H9 (cell line): Measurements from ENCODE around the gene MICAL3. TPM values are rescaled to one million over a fixed set of nuclear protein-coding genes. Genes with fewer than 3 reads are reported as not detected.

Experiments used
- DNase-seq: peaks from one replicate; pipeline ENCODE4 v3.0.0-alpha.2; 2017
- H2AFZ ChIP-seq: one replicate; pipeline ENCODE4 v1.6.1; 2013; ENCODE audit warnings: mild to moderate bottlenecking, low read length, control low read depth, moderate library complexity
- H2AK5ac ChIP-seq: 2 replicates; pipeline ENCODE4 v1.6.1; 2013; ENCODE audit warnings: low read length, control low read depth, mixed read lengths; ENCODE audit not compliant: insufficient read length
- H2BK120ac ChIP-seq: one replicate; pipeline ENCODE4 v1.6.1; 2013; ENCODE audit warnings: low read depth, mild to moderate bottlenecking, low read length, control low read depth, inconsistent platforms; ENCODE audit not compliant: poor library complexity, severe bottlenecking
- H2BK12ac ChIP-seq: 2 replicates; pipeline ENCODE4 v1.6.1; 2013; ENCODE audit warnings: low read length, control low read depth, mixed read lengths, low read depth; ENCODE audit not compliant: insufficient read length
- H2BK15ac ChIP-seq: 2 replicates; pipeline ENCODE4 v1.6.1; 2013; ENCODE audit warnings: low read depth, low read length, control low read depth
- H2BK20ac ChIP-seq: one replicate; pipeline ENCODE4 v1.6.1; 2013; ENCODE audit warnings: low read depth, mild to moderate bottlenecking, low read length, control low read depth, inconsistent platforms; ENCODE audit not compliant: poor library complexity, severe bottlenecking
- H2BK5ac ChIP-seq: 2 replicates; pipeline ENCODE4 v1.6.1; 2013; ENCODE audit warnings: low read length, control low read depth, mixed read lengths; ENCODE audit not compliant: insufficient read length
- H3K14ac ChIP-seq: 2 replicates; pipeline ENCODE4 v1.6.1; 2013; ENCODE audit warnings: low read length, control low read depth; ENCODE audit not compliant: insufficient read depth
- H3K18ac ChIP-seq: 2 replicates; pipeline ENCODE4 v1.6.1; 2013; ENCODE audit warnings: low read depth, mild to moderate bottlenecking, mixed read lengths, low read length, control low read depth; ENCODE audit not compliant: insufficient read length
- H3K23ac ChIP-seq: 2 replicates; pipeline ENCODE4 v1.6.1; 2013; ENCODE audit warnings: low read length, control low read depth, mixed read lengths, low read depth; ENCODE audit not compliant: insufficient read length
- H3K23me2 ChIP-seq: 2 replicates; pipeline ENCODE4 v1.6.1; 2013; ENCODE audit warnings: low read depth, mild to moderate bottlenecking, mixed read lengths, low read length, control low read depth; ENCODE audit not compliant: insufficient read length, poor library complexity, severe bottlenecking
- H3K27ac ChIP-seq: 2 replicates; pipeline ENCODE4 v1.5.1; 2013; ENCODE audit warnings: low read length, control low read depth, mixed read lengths, low read depth; ENCODE audit not compliant: insufficient read length
- H3K27me3 ChIP-seq: 2 replicates; pipeline ENCODE4 v1.6.1; 2013; ENCODE audit warnings: low read length, control low read depth, inconsistent platforms; ENCODE audit not compliant: insufficient read depth
- H3K4ac ChIP-seq: 2 replicates; pipeline ENCODE4 v1.6.1; 2013; ENCODE audit warnings: low read depth, mild to moderate bottlenecking, control low read depth, inconsistent platforms, low read length, moderate library complexity
- H3K4me1 ChIP-seq: 2 replicates; pipeline ENCODE4 v1.6.1; 2013; ENCODE audit warnings: low read length, control low read depth, inconsistent platforms; ENCODE audit not compliant: insufficient read depth
- H3K4me2 ChIP-seq: 2 replicates; pipeline ENCODE4 v1.6.1; 2013; ENCODE audit warnings: low read length, control low read depth, mixed read lengths; ENCODE audit not compliant: insufficient read length, insufficient read depth
- H3K56ac ChIP-seq: 2 replicates; pipeline ENCODE4 v1.6.1; 2013; ENCODE audit warnings: low read depth, mild to moderate bottlenecking, mixed read lengths, low read length, control low read depth; ENCODE audit not compliant: insufficient read length
- H3K79me1 ChIP-seq: 2 replicates; pipeline ENCODE4 v1.6.1; 2013; ENCODE audit warnings: low read depth, mild to moderate bottlenecking, moderate library complexity, low read length, control low read depth, inconsistent platforms; ENCODE audit not compliant: insufficient read depth, poor library complexity, severe bottlenecking
- H3K79me2 ChIP-seq: 2 replicates; pipeline ENCODE4 v1.6.1; 2013; ENCODE audit warnings: low read length, control low read depth, inconsistent platforms; ENCODE audit not compliant: insufficient read depth
- H3K9ac ChIP-seq: 2 replicates; pipeline ENCODE4 v1.6.1; 2013; ENCODE audit warnings: low read length, control low read depth, mixed read lengths; ENCODE audit not compliant: insufficient read length; ENCODE audit errors: extremely low read depth
- H3K9me3 ChIP-seq: one replicate; pipeline ENCODE4 v1.6.1; 2013; ENCODE audit warnings: low read depth, low read length, inconsistent platforms; ENCODE audit not compliant: control insufficient read depth
- H3T11ph ChIP-seq: one replicate; pipeline ENCODE4 v1.6.1; 2013; ENCODE audit warnings: mild to moderate bottlenecking, low read length, control low read depth, inconsistent platforms
- H4K20me1 ChIP-seq: one replicate; pipeline ENCODE4 v1.6.1; 2013; ENCODE audit not compliant: control insufficient read depth, insufficient read length, insufficient read depth
- H4K5ac ChIP-seq: 2 replicates; pipeline ENCODE4 v1.6.1; 2013; ENCODE audit warnings: low read depth, mild to moderate bottlenecking, mixed read lengths, low read length, control low read depth; ENCODE audit not compliant: insufficient read length
- H4K8ac ChIP-seq: replicated peaks from 2 replicates; pipeline ENCODE4 v1.6.1; 2013; ENCODE audit warnings: low read length, control low read depth, mixed read lengths, low read depth; ENCODE audit not compliant: insufficient read length
- H4K91ac ChIP-seq: 2 replicates; pipeline ENCODE4 v1.6.1; 2013; ENCODE audit warnings: low read depth, mild to moderate bottlenecking, moderate library complexity, mixed read lengths, low read length, control low read depth; ENCODE audit not compliant: insufficient read length
- H3K27ac Mint-ChIP-seq, 3 experiments: 2 replicates in 2 of 3; 3 replicates in 1 of 3; pipeline ENCODE4 v1.8.0; 2020 to 2021; ENCODE audit warnings: mixed read lengths in 3 of 3, mild to moderate bottlenecking in 1 of 3, moderate library complexity in 1 of 3
- H3K27me3 Mint-ChIP-seq: 2 replicates; pipeline ENCODE4 v1.8.0; 2021; ENCODE audit warnings: low read depth, mild to moderate bottlenecking, moderate library complexity, mixed read lengths
- H3K36me3 Mint-ChIP-seq, 3 experiments: 2 replicates in 2 of 3; 3 replicates in 1 of 3; pipeline ENCODE4 v1.8.0; 2020 to 2021; ENCODE audit warnings: low read depth in 3 of 3, mixed read lengths in 3 of 3; ENCODE audit not compliant: insufficient read depth in 1 of 3
- H3K4me1 Mint-ChIP-seq, 2 experiments: 2 replicates each; pipeline ENCODE4 v1.8.0; 2020; ENCODE audit warnings: mixed read lengths in 2 of 2
- H3K4me3 Mint-ChIP-seq, 2 experiments: 2 replicates in 1 of 2; 3 replicates in 1 of 2; pipeline ENCODE4 v1.8.0; 2020 to 2021; ENCODE audit warnings: mild to moderate bottlenecking in 2 of 2, mixed read lengths in 2 of 2, moderate library complexity in 1 of 2
- H3K9me3 Mint-ChIP-seq, 2 experiments: 2 replicates in 1 of 2; 3 replicates in 1 of 2; pipeline ENCODE4 v1.8.0; 2020; ENCODE audit warnings: mild to moderate bottlenecking in 2 of 2, mixed read lengths in 2 of 2, moderate library complexity in 1 of 2
- WGBS: extraction: QIAGEN DNeasy Blood & Tissue Kit; methylation state at CpG from one replicate; pipeline ENCODE4 v1.1.7; 2013; ENCODE audit warnings: missing lambda C conversion rate, low lambda C conversion rate, mixed read lengths; ENCODE audit not compliant: insufficient read length; ENCODE audit errors: extremely low coverage; 5-methylcytosine and 5-hydroxymethylcytosine counted together
- total RNA-seq: library from RNA; stranded (reverse); gene quantifications from 2 replicates; pipeline ENCODE4 v1.2.1, GENCODE V29; 2021
- TF ChIP-seq, protein P1 (sequence below): fragments of 200-600 bp; sonication (generic); conservative IDR thresholded peaks from 3 replicates; pipeline ENCODE4 v1.8.0; 2021; ENCODE audit warnings: antibody characterized with exemption, mild to moderate bottlenecking

The MICAL3 gene
- total RNA-seq, 1 experiment from 2014 or later, result 50.2 TPM

DNA sequence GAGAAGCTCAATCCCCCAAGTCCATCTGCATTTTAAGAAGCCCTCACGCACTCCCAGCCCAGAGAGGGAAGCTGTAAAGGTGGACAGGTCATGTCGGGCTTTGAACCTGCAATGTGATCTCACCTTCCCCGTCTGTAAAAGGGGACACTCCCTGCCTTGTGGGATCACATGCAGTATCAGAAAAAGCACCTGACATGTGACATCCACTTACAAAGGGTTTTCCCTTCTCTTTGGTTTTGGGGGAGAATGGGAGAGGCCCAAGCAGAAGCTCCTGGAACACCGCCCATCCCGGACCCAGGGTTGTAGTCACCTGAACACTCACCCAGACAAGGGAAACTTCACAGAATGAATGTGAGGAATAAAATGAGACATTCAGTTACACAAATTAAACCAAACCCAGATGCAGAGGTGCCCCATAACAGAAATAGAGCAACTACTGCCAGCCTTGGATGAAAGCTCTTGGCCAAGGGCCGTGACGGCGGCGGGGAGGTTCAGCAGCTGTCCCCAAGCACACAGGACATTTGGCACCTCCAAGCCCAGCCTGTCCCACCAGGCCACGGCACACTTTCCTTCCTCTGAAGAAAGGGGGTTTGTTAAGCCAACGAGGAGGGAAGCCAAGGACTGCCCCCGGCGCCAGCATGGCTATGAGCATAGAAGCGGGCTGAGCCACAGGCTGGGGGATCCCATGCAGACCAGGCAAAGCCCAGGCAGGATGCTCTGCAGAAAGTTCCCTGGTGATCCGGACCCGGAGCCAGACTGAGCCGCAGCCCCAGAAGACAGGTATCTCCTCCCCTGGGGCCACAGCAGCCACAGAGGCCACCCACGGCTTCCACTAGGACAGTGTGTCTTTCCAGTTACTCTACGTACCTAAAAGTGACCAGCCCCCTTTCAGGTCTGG, 253.9 kb downstream of the MICAL3 start:
- no peak overlapping the region for H2BK20ac ChIP-seq
- H3K27ac ChIP-seq, result no peak overlapping the region
- no peak for DNase-seq
- peaks cover 16% of the 10 kb centered on the region for H3K27me3 Mint-ChIP-seq
- H3K9me3 Mint-ChIP-seq, result no peaks in the 10 kb centered on the region; a peak in 1 of 5 replicates
- no CpG with 5 or more reads among the region's 19 CpGs for WGBS
- no peaks in the 10 kb centered on the region for H3K9me3 ChIP-seq
- peaks cover 2% of the 10 kb centered on the region; the same call in 1 of the 2 replicates for H3K79me2 ChIP-seq
- no peak overlapping the region for H3K9ac ChIP-seq
- H3K4me1 ChIP-seq, result peaks cover 5% of the 10 kb centered on the region; the same call in 1 of the 2 replicates
- no peak overlapping the region for H3K4me3 Mint-ChIP-seq
- no peak overlapping the region for H3K56ac ChIP-seq
- no peak overlapping the region for H4K8ac ChIP-seq
- H3T11ph ChIP-seq, result no peak overlapping the region
- no peak overlapping the region for H3K23ac ChIP-seq
- no peaks in the 10 kb centered on the region for H4K20me1 ChIP-seq
- H3K4me1 Mint-ChIP-seq, result peaks cover 16 to 19% of the 10 kb centered on the region in 2 experiments
- H2BK12ac ChIP-seq, result no peak overlapping the region
- no peak overlapping the region for H2BK120ac ChIP-seq
- H4K5ac ChIP-seq, result no peak overlapping the region
- H3K4ac ChIP-seq, result no peak overlapping the region
- H3K79me1 ChIP-seq, result no peaks in the 10 kb centered on the region
- no peak overlapping the region for H3K18ac ChIP-seq
- peak overlapping the region in 1 of 3 experiments; percentile 76; a peak in 2 of 7 replicates for H3K27ac Mint-ChIP-seq
- TF ChIP-seq, protein P1, sequence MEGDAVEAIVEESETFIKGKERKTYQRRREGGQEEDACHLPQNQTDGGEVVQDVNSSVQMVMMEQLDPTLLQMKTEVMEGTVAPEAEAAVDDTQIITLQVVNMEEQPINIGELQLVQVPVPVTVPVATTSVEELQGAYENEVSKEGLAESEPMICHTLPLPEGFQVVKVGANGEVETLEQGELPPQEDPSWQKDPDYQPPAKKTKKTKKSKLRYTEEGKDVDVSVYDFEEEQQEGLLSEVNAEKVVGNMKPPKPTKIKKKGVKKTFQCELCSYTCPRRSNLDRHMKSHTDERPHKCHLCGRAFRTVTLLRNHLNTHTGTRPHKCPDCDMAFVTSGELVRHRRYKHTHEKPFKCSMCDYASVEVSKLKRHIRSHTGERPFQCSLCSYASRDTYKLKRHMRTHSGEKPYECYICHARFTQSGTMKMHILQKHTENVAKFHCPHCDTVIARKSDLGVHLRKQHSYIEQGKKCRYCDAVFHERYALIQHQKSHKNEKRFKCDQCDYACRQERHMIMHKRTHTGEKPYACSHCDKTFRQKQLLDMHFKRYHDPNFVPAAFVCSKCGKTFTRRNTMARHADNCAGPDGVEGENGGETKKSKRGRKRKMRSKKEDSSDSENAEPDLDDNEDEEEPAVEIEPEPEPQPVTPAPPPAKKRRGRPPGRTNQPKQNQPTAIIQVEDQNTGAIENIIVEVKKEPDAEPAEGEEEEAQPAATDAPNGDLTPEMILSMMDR, result no peak
- H3K23me2 ChIP-seq, result peaks cover 11% of the 10 kb centered on the region
- H2AK5ac ChIP-seq, result no peak overlapping the region
- peaks cover 0 to 4% (median 1%) of the 10 kb centered on the region in 3 experiments; a peak in 2 of 7 replicates for H3K36me3 Mint-ChIP-seq
- no peak overlapping the region for H3K14ac ChIP-seq
- no peak overlapping the region for H2BK5ac ChIP-seq
- no peak overlapping the region for H2AFZ ChIP-seq
- no peaks in the 10 kb centered on the region for H3K27me3 ChIP-seq
- no peak overlapping the region for H3K4me2 ChIP-seq
- no peak overlapping the region for H2BK15ac ChIP-seq
- H4K91ac ChIP-seq, result no peak overlapping the region
